RPMI8226 (cell line): Measurements from ENCODE around the gene CFAP299.
"Not testable (repeated sequence)": the region's sequence is repeated elsewhere in the genome, so short reads cannot be mapped to it uniquely, and the experiment has no call there.

Experiments
- DNase-seq: peaks from one replicate; pipeline ENCODE4 v3.0.0-alpha.2; 2015

Gene CFAP299

GRCh38 chr4:80335554-80336358, at the start of gene CFAP299:
Gene CFAP299 (plus strand): TSS chr4:80335730.
- no peak for DNase-seq

- DNase-seq: no peak
Measured at GRCh38 chr4:80286451-80286850, 49.1 kb upstream of the CFAP299 start.

- not testable (repeated sequence) for DNase-seq
Measured at GRCh38 chr4:80290665-80291064, 44.9 kb upstream of the CFAP299 start.

- DNase-seq: no peak
Measured at GRCh38 chr4:80294206-80294605, 41.3 kb upstream of the CFAP299 start.

GRCh38 chr4:80295336-80295735, 40.2 kb upstream of the CFAP299 start:
- DNase-seq: no peak

GRCh38 chr4:80295826-80296225, 39.7 kb upstream of the CFAP299 start:
- DNase-seq: no peak

- no peak for DNase-seq
Measured at GRCh38 chr4:80301884-80302283, 33.6 kb upstream of the CFAP299 start.

GRCh38 chr4:80302616-80303223, 32.8 kb upstream of the CFAP299 start:
- no peak for DNase-seq

GRCh38 chr4:80305466-80305865, 30.1 kb upstream of the CFAP299 start:
- DNase-seq: no peak

GRCh38 chr4:80306260-80306659, 29.3 kb upstream of the CFAP299 start:
- no peak for DNase-seq

- DNase-seq: no peak
Measured at GRCh38 chr4:80307183-80307735, 28.3 kb upstream of the CFAP299 start.

GRCh38 chr4:80307774-80308465, 27.6 kb upstream of the CFAP299 start:
- no peak for DNase-seq

GRCh38 chr4:80308466-80308822, 27.1 kb upstream of the CFAP299 start:
- no peak for DNase-seq

- DNase-seq: no peak
Measured at GRCh38 chr4:80309294-80310004, 26.1 kb upstream of the CFAP299 start.

- no peak for DNase-seq
Measured at GRCh38 chr4:80311130-80311529, 24.4 kb upstream of the CFAP299 start.

GRCh38 chr4:80312124-80312523, 23.4 kb upstream of the CFAP299 start:
- no peak for DNase-seq

- DNase-seq: no peak
Measured at GRCh38 chr4:80313627-80314026, 21.9 kb upstream of the CFAP299 start.

- DNase-seq: not testable (repeated sequence)
Measured at GRCh38 chr4:80315848-80316247, 19.7 kb upstream of the CFAP299 start.

- no peak for DNase-seq
Measured at GRCh38 chr4:80321341-80321740, 14.2 kb upstream of the CFAP299 start.

- DNase-seq: no peak
Measured at GRCh38 chr4:80321776-80322175, 13.8 kb upstream of the CFAP299 start.

GRCh38 chr4:80322716-80323115, 12.8 kb upstream of the CFAP299 start:
- no peak for DNase-seq

- no peak for DNase-seq
Measured at GRCh38 chr4:80324171-80324570, 11.4 kb upstream of the CFAP299 start.

- DNase-seq: no peak
Measured at GRCh38 chr4:80331693-80332092, 3.8 kb upstream of the CFAP299 start.
